ENCODE results near the gene HMX1. TPM values are rescaled to one million over a fixed set of nuclear protein-coding genes. Genes with fewer than 3 reads are reported as not detected.

HMX1 gene
- total RNA-seq, 2 experiments from 2014 or later = not detected

GRCh38 chr4:8866828-8867623 is 4.6 kb downstream of the HMX1 start:
- DNase-seq (ENCODE audit: low spot score) = no peak
- Histone ChIP-seq H3K4me2 (ENCODE audit: low read length) (no peak overlapping the region), H2AFZ (ENCODE audit: low read length) (no peak overlapping the region), H3K4me1 (ENCODE audit: insufficient read depth, low read length, poor library complexity, severe bottlenecking) (no peaks in the 10 kb centered on the region), H3K4me3 (ENCODE audit: low read depth, low read length, poor library complexity, severe bottlenecking) (no peak overlapping the region), H3K79me2 (ENCODE audit: insufficient read depth, low read depth, low read length) (no peaks in the 10 kb centered on the region), H3K9me2 (ENCODE audit: insufficient read depth, low read length) (no peaks in the 10 kb centered on the region), H4K20me1 (ENCODE audit: insufficient read depth, low read length) (no peaks in the 10 kb centered on the region), H3K36me3 (ENCODE audit: insufficient read depth, low read length) (no peaks in the 10 kb centered on the region), H3K9me3 (ENCODE audit: low read length) (no peaks in the 10 kb centered on the region), H3K27ac (ENCODE audit: low read depth, low read length, poor library complexity, severe bottlenecking) (no peak overlapping the region)
- intact Hi-C loops (cut with micrococcal nuclease; ENCODE audit: unreplicated experiment) = no loop called here
- no TSS peak for BruUV-seq (replicated peaks)
- ChIA-PET CTCF (ENCODE audit: unreplicated experiment) (no interaction called here), POLR2A (no interaction called here)
- TF ChIP-seq EZH2phosphoT487 (IDR thresholded peaks at IDR 0.05; ENCODE audit: borderline replicate concordance, low read depth, low read length) = no peak
- TF ChIP-seq CTCF (conservative IDR thresholded peaks at IDR 0.05; ENCODE audit: low read length) = no peak

- ChIA-PET POLR2A (no interaction called here), CTCF (ENCODE audit: unreplicated experiment) (no interaction called here)
- BruUV-seq (replicated peaks) = no TSS peak
- Histone ChIP-seq H3K4me3 (ENCODE audit: low read depth, low read length, poor library complexity, severe bottlenecking) (no peak overlapping the region), H3K4me2 (ENCODE audit: low read length) (no peak overlapping the region), H3K79me2 (ENCODE audit: insufficient read depth, low read depth, low read length) (no peaks in the 10 kb centered on the region), H3K9me2 (ENCODE audit: insufficient read depth, low read length) (no peaks in the 10 kb centered on the region), H3K9me3 (ENCODE audit: low read length) (no peaks in the 10 kb centered on the region), H4K20me1 (ENCODE audit: insufficient read depth, low read length) (no peaks in the 10 kb centered on the region), H2AFZ (ENCODE audit: low read length) (no peak overlapping the region), H3K36me3 (ENCODE audit: insufficient read depth, low read length) (no peaks in the 10 kb centered on the region), H3K4me1 (ENCODE audit: insufficient read depth, low read length, poor library complexity, severe bottlenecking) (no peaks in the 10 kb centered on the region), H3K27ac (ENCODE audit: low read depth, low read length, poor library complexity, severe bottlenecking) (no peak overlapping the region)
- intact Hi-C loops (cut with micrococcal nuclease; ENCODE audit: unreplicated experiment) = no loop called here
- no peak for TF ChIP-seq CTCF (conservative IDR thresholded peaks at IDR 0.05; ENCODE audit: low read length)
- TF ChIP-seq EZH2phosphoT487 (IDR thresholded peaks at IDR 0.05; ENCODE audit: borderline replicate concordance, low read depth, low read length) = no peak
- no peak for DNase-seq (ENCODE audit: low spot score)
These were observed 5.2 kb downstream of the HMX1 start for GRCh38 chr4:8866421-8866820.

DNA sequence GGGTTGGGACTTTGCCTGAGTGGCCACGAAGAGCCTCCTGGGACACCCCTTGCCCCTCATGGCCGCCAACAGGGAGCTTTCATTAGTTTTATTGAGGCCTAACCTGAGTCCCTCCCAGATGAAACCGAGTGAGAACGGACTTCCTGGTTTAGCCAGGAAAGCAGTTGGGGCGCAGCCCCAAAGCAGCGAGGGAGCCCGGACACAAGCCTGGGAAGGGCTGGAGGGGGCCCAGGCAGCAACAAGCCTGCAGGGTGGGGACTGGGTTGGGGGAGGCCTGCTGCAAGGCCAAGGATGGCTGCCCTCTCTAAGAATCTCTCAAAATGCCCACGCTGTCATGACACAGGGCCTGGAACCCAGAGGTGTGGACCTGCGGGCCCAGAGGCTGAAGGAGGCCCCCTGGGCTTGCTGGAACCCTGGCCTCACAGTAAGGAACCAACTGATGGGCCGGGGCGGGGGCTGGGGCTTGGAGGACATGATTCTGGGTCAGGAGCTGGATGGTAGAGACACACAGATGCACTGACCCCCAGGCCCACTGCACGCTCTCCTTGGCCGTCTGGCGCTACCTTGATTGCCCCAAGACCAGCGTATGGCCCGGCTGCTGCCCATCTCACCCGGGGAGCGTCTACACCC is 5.8 kb downstream of the HMX1 start:
- intact Hi-C loops (cut with micrococcal nuclease; ENCODE audit: unreplicated experiment) = no loop called here
- CTCF ChIA-PET (ENCODE audit: unreplicated experiment) = no interaction called here

More for the DNA sequence above, 5.8 kb downstream of the HMX1 start:
- no peaks in the 10 kb centered on the region for H4K20me1 ChIP-seq (ENCODE audit: insufficient read depth, low read length)
- no TSS peak for BruUV-seq (replicated peaks)
- POLR2A ChIA-PET = no interaction called here
- no peaks in the 10 kb centered on the region for H3K79me2 ChIP-seq (ENCODE audit: insufficient read depth, low read depth, low read length)
- H2AFZ ChIP-seq (ENCODE audit: low read length) = no peak overlapping the region
- H3K4me1 ChIP-seq (ENCODE audit: insufficient read depth, low read length, poor library complexity, severe bottlenecking) = no peaks in the 10 kb centered on the region
- no peak for DNase-seq (ENCODE audit: low spot score)
- TF ChIP-seq CTCF (conservative IDR thresholded peaks at IDR 0.05; ENCODE audit: low read length) (no peak), EZH2phosphoT487 (IDR thresholded peaks at IDR 0.05; ENCODE audit: borderline replicate concordance, low read depth, low read length) (no peak)
- no peak overlapping the region for H3K27ac ChIP-seq (ENCODE audit: low read depth, low read length, poor library complexity, severe bottlenecking)
- no peaks in the 10 kb centered on the region for H3K9me2 ChIP-seq (ENCODE audit: insufficient read depth, low read length)
- H3K9me3 ChIP-seq (ENCODE audit: low read length) = no peaks in the 10 kb centered on the region
- no peak overlapping the region for H3K4me3 ChIP-seq (ENCODE audit: low read depth, low read length, poor library complexity, severe bottlenecking)
- no peak overlapping the region for H3K4me2 ChIP-seq (ENCODE audit: low read length)
- H3K36me3 ChIP-seq (ENCODE audit: insufficient read depth, low read length) = no peaks in the 10 kb centered on the region
